HepG2 (cell line): ENCODE data around the gene ALG14. TPM values are rescaled to one million over a fixed set of nuclear protein-coding genes. Genes with fewer than 3 reads are reported as not detected.
A peak's percentile ranks its signal among the peaks of the same experiment; 100 is the strongest.

ENCODE experiments used
- BORCS8-MEF2B ChIP-seq: sonication (generic); formaldehyde crosslinking; IDR thresholded peaks from 2 replicates; pipeline ENCODE4 v1.8.0; 2022; ENCODE audit warnings: mild to moderate bottlenecking, missing genetic modification reagents
- ELF4 ChIP-seq: sonication (generic); formaldehyde crosslinking; IDR thresholded peaks from 2 replicates; pipeline ENCODE4 v1.5.0; 2020; ENCODE audit warnings: missing genetic modification reagents, mild to moderate bottlenecking, moderate library complexity, borderline replicate concordance
- FIP1L1 ChIP-seq: fragments of 200-400 bp; formaldehyde crosslinking; IDR thresholded peaks from 2 replicates; pipeline ENCODE4 v1.6.1; 2018; ENCODE audit warnings: low read depth, mild to moderate bottlenecking, low read length, moderate library complexity, borderline replicate concordance; ENCODE audit not compliant: insufficient read depth
- GTF2F1 ChIP-seq: fragments of 150-350 bp; IDR thresholded peaks from 2 replicates; pipeline ENCODE4 v1.6.1; 2014; ENCODE audit warnings: low read length
- KDM4B ChIP-seq: sonication (generic); formaldehyde crosslinking; IDR thresholded peaks from 2 replicates; pipeline ENCODE4 v1.4.0; 2020; ENCODE audit warnings: missing genetic modification reagents
- NFE2L2 ChIP-seq: fragments of 150-350 bp; IDR thresholded peaks from 2 replicates; pipeline ENCODE4 v1.6.1; 2014; ENCODE audit warnings: low read length
- NRL ChIP-seq: sonication (generic); formaldehyde crosslinking; IDR thresholded peaks from 2 replicates; pipeline ENCODE4 v1.5.0; 2020; ENCODE audit warnings: missing genetic modification reagents, mild to moderate bottlenecking, moderate library complexity, borderline replicate concordance
- RBM22 ChIP-seq: fragments of 200-400 bp; formaldehyde crosslinking; optimal IDR thresholded peaks from 2 replicates; pipeline ENCODE3; 2017; ENCODE audit warnings: mild to moderate bottlenecking, low read length, moderate library complexity
- REXO4 ChIP-seq: sonication (generic); formaldehyde crosslinking; IDR thresholded peaks from 2 replicates; pipeline ENCODE4 v1.8.0; 2022; ENCODE audit warnings: missing genetic modification reagents, mild to moderate bottlenecking, borderline replicate concordance
- RFXANK ChIP-seq: IDR thresholded peaks from 2 replicates; pipeline ENCODE4 v1.6.1; 2016
- SCMH1 ChIP-seq: sonication (generic); formaldehyde crosslinking; IDR thresholded peaks from 2 replicates; pipeline ENCODE4 v1.9.0; 2021; ENCODE audit warnings: missing genetic modification reagents, mild to moderate bottlenecking, borderline replicate concordance
- SMAD3 ChIP-seq: sonication (generic); formaldehyde crosslinking; IDR thresholded peaks from 2 replicates; pipeline ENCODE4 v1.4.0; 2020; ENCODE audit warnings: missing genetic modification reagents
- ZNF263 ChIP-seq: sonication (generic); formaldehyde crosslinking; IDR thresholded peaks from 2 replicates; pipeline ENCODE4 v1.4.0; 2020; ENCODE audit warnings: missing genetic modification reagents
- ZNF572 ChIP-seq: sonication (generic); formaldehyde crosslinking; IDR thresholded peaks from 2 replicates; pipeline ENCODE4 v1.5.1; 2020; ENCODE audit warnings: mild to moderate bottlenecking, missing genetic modification reagents
- ZNF644 ChIP-seq: IDR thresholded peaks from 2 replicates; pipeline ENCODE4 v1.6.1; 2016; ENCODE audit warnings: low read depth
- polyA plus RNA-seq, 8 experiments: library from polyadenylated mRNA; depleted of rRNA in 3 of 8; stranded (reverse) in 7 of 8; unstranded in 1 of 8; fragments of >200 nt; fragmentation: Illumina TruSeq in 4 of 8; extraction: Trizol in 4 of 8; gene quantifications; 2 replicates each; pipeline versions ENCODE4 v1.2.1 to v1.2.3, GENCODE V29; 2011 to 2016; ENCODE audit warnings: low read depth in 4 of 8, missing spikeins in 1 of 8, mixed read lengths in 1 of 8; ENCODE audit not compliant: insufficient read depth in 1 of 8
- total RNA-seq, 5 experiments: library from RNA; depleted of rRNA; stranded (reverse); fragments of >200 nt; fragmentation: Illumina TruSeq; extraction: Trizol; gene quantifications; 2 replicates each; pipeline ENCODE4 v1.2.3, GENCODE V29; 2016; ENCODE audit warnings: low read depth in 1 of 5
- TF ChIP-seq, protein P1 (sequence below), 2 experiments: sonication (generic) in 1 of 2; formaldehyde crosslinking in 1 of 2; IDR thresholded peaks; 2 replicates each; pipeline versions ENCODE4 v1.6.1 to v1.9.0; 2014 to 2022; ENCODE audit warnings: antibody characterized with exemption in 1 of 2, borderline replicate concordance in 1 of 2, inconsistent platforms in 1 of 2, low read depth in 1 of 2, missing genetic modification reagents in 1 of 2
- TF ChIP-seq, protein P2 (sequence below): sonication (generic); formaldehyde crosslinking; conservative IDR thresholded peaks from 2 replicates; pipeline ENCODE4 v1.4.0; 2020; ENCODE audit warnings: mild to moderate bottlenecking, missing genetic modification reagents, moderate library complexity
- TF ChIP-seq, protein P3 (sequence below): sonication (generic); formaldehyde crosslinking; IDR thresholded peaks from 2 replicates; pipeline ENCODE4 v1.4.0; 2020; ENCODE audit warnings: missing genetic modification reagents

Gene ALG14
- total and polyA plus RNA-seq, 2 of the 13 experiments (the other 11 are each of a cell fraction or from before 2014, with no cell fraction given), result 4.5 to 12.7 TPM

- TF ChIP-seq REXO4 (CRISPR knock-in tag) (no peak), SMAD3 (CRISPR knock-in tag) (no peak; the same call in 1 of the 2 replicates), KDM4B (CRISPR knock-in tag) (no peak), GTF2F1 (no peak), RFXANK (CRISPR knock-in tag) (no peak), RBM22 (no peak), NRL (no peak), ZNF572 (CRISPR knock-in tag) (no peak), ZNF644 (CRISPR knock-in tag) (0 out of 2 replicates have a peak, but pooled peaks have one; percentile 19), NFE2L2 (no peak), BORCS8-MEF2B (no peak), ELF4 (CRISPR knock-in tag) (no peak), ZNF263 (CRISPR knock-in tag) (no peak), FIP1L1 (no peak), SCMH1 (CRISPR knock-in tag) (no peak)
- TF ChIP-seq, protein P1, sequence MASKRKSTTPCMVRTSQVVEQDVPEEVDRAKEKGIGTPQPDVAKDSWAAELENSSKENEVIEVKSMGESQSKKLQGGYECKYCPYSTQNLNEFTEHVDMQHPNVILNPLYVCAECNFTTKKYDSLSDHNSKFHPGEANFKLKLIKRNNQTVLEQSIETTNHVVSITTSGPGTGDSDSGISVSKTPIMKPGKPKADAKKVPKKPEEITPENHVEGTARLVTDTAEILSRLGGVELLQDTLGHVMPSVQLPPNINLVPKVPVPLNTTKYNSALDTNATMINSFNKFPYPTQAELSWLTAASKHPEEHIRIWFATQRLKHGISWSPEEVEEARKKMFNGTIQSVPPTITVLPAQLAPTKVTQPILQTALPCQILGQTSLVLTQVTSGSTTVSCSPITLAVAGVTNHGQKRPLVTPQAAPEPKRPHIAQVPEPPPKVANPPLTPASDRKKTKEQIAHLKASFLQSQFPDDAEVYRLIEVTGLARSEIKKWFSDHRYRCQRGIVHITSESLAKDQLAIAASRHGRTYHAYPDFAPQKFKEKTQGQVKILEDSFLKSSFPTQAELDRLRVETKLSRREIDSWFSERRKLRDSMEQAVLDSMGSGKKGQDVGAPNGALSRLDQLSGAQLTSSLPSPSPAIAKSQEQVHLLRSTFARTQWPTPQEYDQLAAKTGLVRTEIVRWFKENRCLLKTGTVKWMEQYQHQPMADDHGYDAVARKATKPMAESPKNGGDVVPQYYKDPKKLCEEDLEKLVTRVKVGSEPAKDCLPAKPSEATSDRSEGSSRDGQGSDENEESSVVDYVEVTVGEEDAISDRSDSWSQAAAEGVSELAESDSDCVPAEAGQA (IDR thresholded peaks at IDR 0.05; ENCODE audit: low read depth), result no peak
- TF ChIP-seq, protein P1 (CRISPR knock-in tag; IDR thresholded peaks at IDR 0.05; ENCODE audit: borderline replicate concordance), result no peak; the same call in 1 of the 2 replicates
- TF ChIP-seq, protein P2, sequence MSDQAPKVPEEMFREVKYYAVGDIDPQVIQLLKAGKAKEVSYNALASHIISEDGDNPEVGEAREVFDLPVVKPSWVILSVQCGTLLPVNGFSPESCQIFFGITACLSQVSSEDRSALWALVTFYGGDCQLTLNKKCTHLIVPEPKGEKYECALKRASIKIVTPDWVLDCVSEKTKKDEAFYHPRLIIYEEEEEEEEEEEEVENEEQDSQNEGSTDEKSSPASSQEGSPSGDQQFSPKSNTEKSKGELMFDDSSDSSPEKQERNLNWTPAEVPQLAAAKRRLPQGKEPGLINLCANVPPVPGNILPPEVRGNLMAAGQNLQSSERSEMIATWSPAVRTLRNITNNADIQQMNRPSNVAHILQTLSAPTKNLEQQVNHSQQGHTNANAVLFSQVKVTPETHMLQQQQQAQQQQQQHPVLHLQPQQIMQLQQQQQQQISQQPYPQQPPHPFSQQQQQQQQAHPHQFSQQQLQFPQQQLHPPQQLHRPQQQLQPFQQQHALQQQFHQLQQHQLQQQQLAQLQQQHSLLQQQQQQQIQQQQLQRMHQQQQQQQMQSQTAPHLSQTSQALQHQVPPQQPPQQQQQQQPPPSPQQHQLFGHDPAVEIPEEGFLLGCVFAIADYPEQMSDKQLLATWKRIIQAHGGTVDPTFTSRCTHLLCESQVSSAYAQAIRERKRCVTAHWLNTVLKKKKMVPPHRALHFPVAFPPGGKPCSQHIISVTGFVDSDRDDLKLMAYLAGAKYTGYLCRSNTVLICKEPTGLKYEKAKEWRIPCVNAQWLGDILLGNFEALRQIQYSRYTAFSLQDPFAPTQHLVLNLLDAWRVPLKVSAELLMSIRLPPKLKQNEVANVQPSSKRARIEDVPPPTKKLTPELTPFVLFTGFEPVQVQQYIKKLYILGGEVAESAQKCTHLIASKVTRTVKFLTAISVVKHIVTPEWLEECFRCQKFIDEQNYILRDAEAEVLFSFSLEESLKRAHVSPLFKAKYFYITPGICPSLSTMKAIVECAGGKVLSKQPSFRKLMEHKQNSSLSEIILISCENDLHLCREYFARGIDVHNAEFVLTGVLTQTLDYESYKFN (CRISPR knock-in tag), result peak; percentile 95
- TF ChIP-seq, protein P3, sequence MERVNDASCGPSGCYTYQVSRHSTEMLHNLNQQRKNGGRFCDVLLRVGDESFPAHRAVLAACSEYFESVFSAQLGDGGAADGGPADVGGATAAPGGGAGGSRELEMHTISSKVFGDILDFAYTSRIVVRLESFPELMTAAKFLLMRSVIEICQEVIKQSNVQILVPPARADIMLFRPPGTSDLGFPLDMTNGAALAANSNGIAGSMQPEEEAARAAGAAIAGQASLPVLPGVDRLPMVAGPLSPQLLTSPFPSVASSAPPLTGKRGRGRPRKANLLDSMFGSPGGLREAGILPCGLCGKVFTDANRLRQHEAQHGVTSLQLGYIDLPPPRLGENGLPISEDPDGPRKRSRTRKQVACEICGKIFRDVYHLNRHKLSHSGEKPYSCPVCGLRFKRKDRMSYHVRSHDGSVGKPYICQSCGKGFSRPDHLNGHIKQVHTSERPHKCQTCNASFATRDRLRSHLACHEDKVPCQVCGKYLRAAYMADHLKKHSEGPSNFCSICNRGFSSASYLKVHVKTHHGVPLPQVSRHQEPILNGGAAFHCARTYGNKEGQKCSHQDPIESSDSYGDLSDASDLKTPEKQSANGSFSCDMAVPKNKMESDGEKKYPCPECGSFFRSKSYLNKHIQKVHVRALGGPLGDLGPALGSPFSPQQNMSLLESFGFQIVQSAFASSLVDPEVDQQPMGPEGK (CRISPR knock-in tag), result peak; percentile 48; the same call in 1 of the 2 replicates
These were observed 110.1 kb downstream of the ALG14 start (continued) for GRCh38 chr1:94962409-94963265.
